OCI-LY3 (cell line): ENCODE results near the gene USP31.

ENCODE experiments used
- H2AFZ ChIP-seq: fragments of 200-600, 300-600 bp; shearing (Covaris generic); 2 replicates; pipeline ENCODE4 v1.6.0; 2014; ENCODE audit warnings: antibody characterized with exemption, low read depth, low read length
- H3K27ac ChIP-seq: fragments of 200-600, 300-600 bp; sonication (generic); 2 replicates; pipeline ENCODE4 v1.5.1; 2014; ENCODE audit warnings: mild to moderate bottlenecking, low read length, moderate library complexity, mixed read lengths
- H3K27me3 ChIP-seq: fragments of 200-600, 300-600 bp; sonication (generic); 2 replicates; pipeline ENCODE4 v1.6.1; 2014; ENCODE audit warnings: low read depth, low read length, mixed read lengths
- H3K36me3 ChIP-seq: fragments of 200-600, 300-600 bp; sonication (generic); replicated peaks from 2 replicates; pipeline ENCODE3; 2014; ENCODE audit warnings: low read depth, low read length, mixed read lengths
- H3K4me1 ChIP-seq: fragments of 300-600, 200-600 bp; sonication (generic); 2 replicates; pipeline ENCODE4 v1.6.1; 2014; ENCODE audit warnings: low read length, mixed read lengths
- H3K4me2 ChIP-seq: fragments of 200-600, 300-600 bp; sonication (generic); 2 replicates; pipeline ENCODE4 v1.6.1; 2014; ENCODE audit warnings: low read length, mixed read lengths
- H3K4me3 ChIP-seq: fragments of 300-600, 200-600 bp; sonication (generic); 2 replicates; pipeline ENCODE4 v1.5.1; 2014; ENCODE audit warnings: antibody characterized with exemption, mild to moderate bottlenecking, low read length, moderate library complexity
- H3K79me2 ChIP-seq: fragments of 300-600, 200-600 bp; shearing (Covaris generic); 2 replicates; pipeline ENCODE4 v1.6.1; 2014; ENCODE audit warnings: mild to moderate bottlenecking, low read length, mixed read lengths
- H3K9ac ChIP-seq: fragments of 300-600, 200-600 bp; shearing (Covaris generic); 2 replicates; pipeline ENCODE4 v1.6.0; 2014; ENCODE audit warnings: mild to moderate bottlenecking, low read length, moderate library complexity
- H3K9me3 ChIP-seq: fragments of 200-600, 300-600 bp; shearing (Covaris generic); 2 replicates; pipeline ENCODE4 v1.6.1; 2014; ENCODE audit warnings: low read length, mixed read lengths; ENCODE audit not compliant: insufficient read depth
- H4K20me1 ChIP-seq: fragments of 200-600, 300-600 bp; sonication (generic); 2 replicates; pipeline ENCODE4 v1.6.1; 2016; ENCODE audit warnings: low read length, mixed read lengths; ENCODE audit not compliant: insufficient read depth
- EZH2phosphoT487 ChIP-seq: fragments of 200-600 bp; shearing (Covaris generic); IDR thresholded peaks from 2 replicates; pipeline ENCODE4 v1.6.1; 2018; ENCODE audit warnings: antibody characterized with exemption, mixed run types, low read depth
- TF ChIP-seq, protein P1 (sequence below): fragments of 200-600, 300-600 bp; sonication (generic); IDR thresholded peaks from 2 replicates; pipeline ENCODE4 v1.5.1; 2014; ENCODE audit warnings: antibody characterized with exemption, low read length, low read depth

Gene USP31

DNA sequence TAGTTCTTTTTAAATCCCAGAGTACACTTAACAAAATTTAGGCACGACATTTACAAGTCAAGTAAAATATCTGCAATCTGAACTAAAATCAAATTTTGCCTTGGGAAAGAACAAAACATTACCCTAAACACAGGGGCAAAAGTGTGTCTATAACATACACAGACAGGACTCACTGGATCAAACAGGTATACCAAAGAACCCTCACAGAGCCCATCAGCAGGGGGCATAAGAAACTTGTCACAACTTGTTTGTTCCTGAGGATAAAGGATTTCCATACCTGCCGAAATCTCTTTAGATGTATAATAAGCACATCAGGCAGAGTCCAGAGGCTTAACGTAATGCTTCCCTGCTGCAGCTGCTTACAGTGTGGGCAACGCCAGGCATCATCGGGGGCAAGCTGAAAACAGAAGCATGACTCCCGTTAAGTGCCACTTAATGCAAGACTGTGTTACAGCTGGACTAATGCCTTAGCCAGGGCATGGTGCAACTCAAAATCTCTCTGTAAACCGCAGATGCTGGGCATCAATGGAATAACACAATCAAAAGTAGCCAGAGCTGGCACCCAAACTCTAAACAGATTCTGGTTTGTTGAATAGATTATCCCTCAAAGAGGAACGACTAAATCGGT, 67.0 kb downstream of the USP31 start:
- no peaks in the 10 kb centered on the region for H3K9me3 ChIP-seq
- TF ChIP-seq, protein P1, sequence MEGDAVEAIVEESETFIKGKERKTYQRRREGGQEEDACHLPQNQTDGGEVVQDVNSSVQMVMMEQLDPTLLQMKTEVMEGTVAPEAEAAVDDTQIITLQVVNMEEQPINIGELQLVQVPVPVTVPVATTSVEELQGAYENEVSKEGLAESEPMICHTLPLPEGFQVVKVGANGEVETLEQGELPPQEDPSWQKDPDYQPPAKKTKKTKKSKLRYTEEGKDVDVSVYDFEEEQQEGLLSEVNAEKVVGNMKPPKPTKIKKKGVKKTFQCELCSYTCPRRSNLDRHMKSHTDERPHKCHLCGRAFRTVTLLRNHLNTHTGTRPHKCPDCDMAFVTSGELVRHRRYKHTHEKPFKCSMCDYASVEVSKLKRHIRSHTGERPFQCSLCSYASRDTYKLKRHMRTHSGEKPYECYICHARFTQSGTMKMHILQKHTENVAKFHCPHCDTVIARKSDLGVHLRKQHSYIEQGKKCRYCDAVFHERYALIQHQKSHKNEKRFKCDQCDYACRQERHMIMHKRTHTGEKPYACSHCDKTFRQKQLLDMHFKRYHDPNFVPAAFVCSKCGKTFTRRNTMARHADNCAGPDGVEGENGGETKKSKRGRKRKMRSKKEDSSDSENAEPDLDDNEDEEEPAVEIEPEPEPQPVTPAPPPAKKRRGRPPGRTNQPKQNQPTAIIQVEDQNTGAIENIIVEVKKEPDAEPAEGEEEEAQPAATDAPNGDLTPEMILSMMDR = peak; percentile 24
- TF ChIP-seq EZH2phosphoT487 = no peak
- no peak overlapping the region for H3K9ac ChIP-seq
- H3K4me1 ChIP-seq = no peaks in the 10 kb centered on the region
- H3K36me3 ChIP-seq = peaks cover 14% of the 10 kb centered on the region
- H3K4me2 ChIP-seq = no peak overlapping the region
- no peaks in the 10 kb centered on the region for H4K20me1 ChIP-seq
- H3K79me2 ChIP-seq = no peaks in the 10 kb centered on the region
- no peak overlapping the region for H2AFZ ChIP-seq
- no peaks in the 10 kb centered on the region for H3K27me3 ChIP-seq
- no peak overlapping the region for H3K27ac ChIP-seq
- no peak overlapping the region for H3K4me3 ChIP-seq

DNA sequence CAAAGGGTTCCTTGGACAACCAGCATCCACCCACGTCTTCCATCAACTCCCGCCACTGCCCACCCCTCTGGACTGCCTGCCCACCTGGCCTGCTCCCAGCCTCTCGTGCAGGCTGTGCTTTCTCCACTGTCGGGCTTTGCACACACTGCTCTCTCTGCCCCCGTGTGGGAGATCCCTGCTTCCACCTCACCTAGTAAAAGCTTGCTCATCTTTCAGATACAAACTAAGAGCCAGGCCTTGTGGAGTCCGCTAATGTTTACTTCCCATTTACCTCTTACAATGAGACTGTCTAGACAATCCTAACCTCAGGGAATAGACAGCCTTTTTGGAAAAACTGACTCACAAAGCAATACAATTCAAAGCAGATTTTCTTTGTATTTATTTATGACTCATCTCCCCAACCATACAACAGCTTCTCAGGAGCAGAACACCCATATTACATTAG, 67.6 kb downstream of the USP31 start:
- no peak overlapping the region for H3K27ac ChIP-seq
- H3K9ac ChIP-seq = no peak overlapping the region
- H3K4me3 ChIP-seq = no peak overlapping the region
- no peaks in the 10 kb centered on the region for H3K79me2 ChIP-seq
- H3K27me3 ChIP-seq = no peaks in the 10 kb centered on the region
- no peaks in the 10 kb centered on the region for H4K20me1 ChIP-seq
- H2AFZ ChIP-seq = no peak overlapping the region
- H3K4me1 ChIP-seq = no peaks in the 10 kb centered on the region
- TF ChIP-seq, protein P1 = no peak
- no peak for TF ChIP-seq EZH2phosphoT487
- H3K9me3 ChIP-seq = no peaks in the 10 kb centered on the region
- peaks cover 14% of the 10 kb centered on the region for H3K36me3 ChIP-seq
- no peak overlapping the region for H3K4me2 ChIP-seq

DNA sequence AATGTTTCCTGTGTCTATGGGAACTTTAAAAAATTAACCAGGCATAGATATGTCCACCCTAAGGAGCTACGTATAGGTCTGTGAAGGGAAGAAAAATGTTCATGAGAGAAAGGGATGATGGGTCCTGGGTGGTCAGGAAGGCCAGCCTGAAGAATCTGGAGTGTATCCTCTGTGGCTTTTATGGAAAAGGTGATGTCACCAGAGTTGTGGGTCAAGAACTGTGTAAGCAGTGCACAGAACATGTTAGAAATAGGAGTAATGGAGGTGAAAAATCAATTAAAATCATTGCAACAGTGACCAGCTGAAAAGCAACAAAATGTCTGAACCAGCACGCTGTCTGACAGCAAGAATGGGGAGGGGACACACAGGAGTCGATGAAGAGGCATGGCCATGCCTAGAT, 68.5 kb downstream of the USP31 start:
- H3K36me3 ChIP-seq = peaks cover 14% of the 10 kb centered on the region
- H2AFZ ChIP-seq = no peak overlapping the region
- no peak overlapping the region for H3K27ac ChIP-seq
- no peak overlapping the region for H3K4me2 ChIP-seq
- no peaks in the 10 kb centered on the region for H4K20me1 ChIP-seq
- no peak overlapping the region for H3K9ac ChIP-seq
- H3K4me3 ChIP-seq = no peak overlapping the region
- H3K79me2 ChIP-seq = no peaks in the 10 kb centered on the region
- H3K4me1 ChIP-seq = no peaks in the 10 kb centered on the region
- no peak for TF ChIP-seq EZH2phosphoT487
- TF ChIP-seq, protein P1 = no peak
- H3K9me3 ChIP-seq = no peaks in the 10 kb centered on the region
- no peaks in the 10 kb centered on the region for H3K27me3 ChIP-seq

DNA sequence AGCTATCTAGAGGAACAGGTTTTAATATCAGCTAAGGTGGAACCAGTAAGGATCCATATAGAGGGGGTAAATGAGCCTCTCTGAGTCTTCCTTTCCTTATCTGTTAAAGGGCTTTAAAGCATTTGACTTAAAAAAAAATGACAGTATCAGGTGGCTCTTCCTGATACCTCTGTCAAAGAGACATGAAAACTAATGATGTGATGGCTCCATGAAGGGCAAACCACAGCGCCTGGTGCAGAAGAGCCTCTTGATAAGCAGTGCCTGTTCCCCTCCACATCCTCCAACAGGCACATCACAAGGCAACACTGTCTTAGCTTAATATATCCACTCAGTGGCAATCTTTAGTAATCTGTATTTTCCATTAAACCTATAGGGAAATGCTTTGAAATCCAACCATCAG, 68.9 kb downstream of the USP31 start:
- Histone ChIP-seq H3K4me1 (no peaks in the 10 kb centered on the region), H3K4me3 (no peak overlapping the region), H3K79me2 (no peaks in the 10 kb centered on the region), H3K4me2 (no peak overlapping the region), H3K27me3 (no peaks in the 10 kb centered on the region), H3K27ac (no peak overlapping the region), H3K9ac (no peak overlapping the region), H4K20me1 (no peaks in the 10 kb centered on the region), H3K36me3 (peaks cover 14% of the 10 kb centered on the region), H3K9me3 (no peaks in the 10 kb centered on the region), H2AFZ (no peak overlapping the region)
- TF ChIP-seq, protein P1 = no peak
- TF ChIP-seq EZH2phosphoT487 = no peak
